Measurements from ENCODE around the gene MED14.

GRCh38 chrX:40685362-40685918 is 49.9 kb downstream of the MED14 start:
- TF ChIP-seq CTCF (IDR thresholded peaks at IDR 0.05; ENCODE audit: low read depth, low read length) (no peak), EZH2phosphoT487 (IDR thresholded peaks at IDR 0.05; ENCODE audit: low read depth) (no peak)

Data from OCI-LY3 (cell line).